Astrocyte (in vitro differentiated cells and primary cell): ENCODE measurements around the gene ORAI2. TPM values are rescaled to one million over a fixed set of nuclear protein-coding genes. Genes with fewer than 3 reads are reported as not detected.
A peak's percentile ranks its signal among the peaks of the same experiment; 100 is the strongest.
"Not testable (repeated sequence)": the region's sequence is repeated elsewhere in the genome, so short reads cannot be mapped to it uniquely, and the experiment has no call there.

Experiments used
- DNase-seq: peaks from one replicate; pipeline ENCODE4 v3.0.0-alpha.2; 2010; ENCODE audit warnings: low read depth
- FAIRE-seq: peaks from 2 replicates; lab custom pipeline; 2011; peaks lifted over from hg19 to GRCh38; lab: Jason Lieb, UNC
- H2AFZ ChIP-seq: 2 replicates; pipeline ENCODE4 v1.6.0; 2012; ENCODE audit warnings: low read depth, low read length, inconsistent platforms
- H3K27ac ChIP-seq: 2 replicates; pipeline ENCODE4 v1.5.1; 2011; ENCODE audit warnings: low read depth, low read length, inconsistent platforms
- H3K27me3 ChIP-seq: 2 replicates; pipeline ENCODE4 v1.6.0; 2011; ENCODE audit warnings: low read length, inconsistent platforms; ENCODE audit not compliant: insufficient read depth
- H3K36me3 ChIP-seq: 2 replicates; pipeline ENCODE4 v1.5.1; 2011; ENCODE audit warnings: low read length, inconsistent platforms; ENCODE audit not compliant: insufficient read depth
- H3K4me1 ChIP-seq: 2 replicates; pipeline ENCODE4 v1.5.1; 2011; ENCODE audit warnings: low read length, inconsistent platforms; ENCODE audit not compliant: insufficient read depth
- H3K4me2 ChIP-seq: 2 replicates; pipeline ENCODE4 v1.6.0; 2012; ENCODE audit warnings: low read length, inconsistent platforms
- H3K4me3 ChIP-seq: 2 replicates; pipeline ENCODE4 v1.5.1; 2011; ENCODE audit warnings: low read depth, mild to moderate bottlenecking, low read length, inconsistent platforms; ENCODE audit not compliant: insufficient read depth
- H3K79me2 ChIP-seq: 2 replicates; pipeline ENCODE4 v1.6.0; 2012; ENCODE audit warnings: mild to moderate bottlenecking, low read length, inconsistent platforms; ENCODE audit not compliant: insufficient read depth
- H3K9ac ChIP-seq: 2 replicates; pipeline ENCODE4 v1.6.0; 2012; ENCODE audit warnings: mild to moderate bottlenecking, low read length, inconsistent platforms
- H3K9me3 ChIP-seq: 2 replicates; pipeline ENCODE4 v1.5.1; 2012; ENCODE audit warnings: low read depth, mild to moderate bottlenecking, low read length, inconsistent platforms; ENCODE audit not compliant: insufficient read depth
- H4K20me1 ChIP-seq: 2 replicates; pipeline ENCODE4 v1.6.0; 2012; ENCODE audit warnings: low read length, inconsistent platforms; ENCODE audit not compliant: insufficient read depth
- H3K27ac Mint-ChIP-seq: one replicate; pipeline ENCODE4 v1.8.0; 2021; ENCODE audit warnings: mild to moderate bottlenecking, mixed read lengths; ENCODE audit not compliant: unreplicated experiment
- H3K27me3 Mint-ChIP-seq: one replicate; pipeline ENCODE4 v1.8.0; 2021; ENCODE audit warnings: low read depth, mixed read lengths; ENCODE audit not compliant: unreplicated experiment
- H3K36me3 Mint-ChIP-seq: one replicate; pipeline ENCODE4 v1.8.0; 2021; ENCODE audit warnings: low read depth, mixed read lengths; ENCODE audit not compliant: unreplicated experiment
- H3K4me1 Mint-ChIP-seq: one replicate; pipeline ENCODE4 v1.8.0; 2021; ENCODE audit warnings: low read depth, mixed read lengths; ENCODE audit not compliant: unreplicated experiment
- H3K4me3 Mint-ChIP-seq: one replicate; pipeline ENCODE4 v1.8.0; 2021; ENCODE audit warnings: mild to moderate bottlenecking, moderate library complexity, mixed read lengths; ENCODE audit not compliant: unreplicated experiment
- H3K9me3 Mint-ChIP-seq: one replicate; pipeline ENCODE4 v1.8.0; 2021; ENCODE audit warnings: mild to moderate bottlenecking, mixed read lengths; ENCODE audit not compliant: unreplicated experiment
- CTCF ChIP-seq: IDR thresholded peaks from 2 replicates; pipeline ENCODE4 v1.5.1; 2011; ENCODE audit warnings: low read depth, mild to moderate bottlenecking, inconsistent platforms, low read length, moderate library complexity; ENCODE audit not compliant: insufficient read depth
- EZH2 ChIP-seq: IDR thresholded peaks from 2 replicates; pipeline ENCODE4 v1.6.1; 2012; ENCODE audit warnings: mild to moderate bottlenecking, low read length, inconsistent platforms; ENCODE audit not compliant: insufficient read depth
- total RNA-seq: library from RNA; stranded (reverse); gene quantifications from 2 replicates; pipeline ENCODE4 v1.2.1, GENCODE V29; 2021

Gene ORAI2
- total RNA-seq, 1 donor from 2014 or later: 64.4 TPM

DNA sequence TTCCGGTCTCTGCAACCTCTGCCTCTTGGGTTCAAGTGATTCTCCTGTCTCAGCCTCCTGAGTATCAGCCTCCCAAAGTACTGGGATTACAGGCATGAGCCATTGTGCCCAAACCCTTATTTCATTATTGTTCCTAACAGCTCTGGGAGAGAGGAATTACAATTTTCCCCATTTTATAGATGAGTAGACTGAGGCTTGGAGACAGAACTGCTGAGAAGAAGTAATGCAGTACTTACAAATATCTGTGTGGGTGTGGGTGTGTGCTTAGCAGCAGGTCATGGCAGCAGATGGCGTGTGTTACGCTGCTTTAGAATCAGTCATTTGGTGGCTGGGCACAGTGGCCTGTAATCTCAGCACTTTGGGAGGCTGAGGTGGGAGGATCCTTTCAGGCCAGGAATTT lies 29.8 kb upstream of the ORAI2 start:
- Histone ChIP-seq H3K27me3 (no peaks in the 10 kb centered on the region), H3K79me2 (peaks cover 4% of the 10 kb centered on the region), H3K27ac (no peak overlapping the region), H3K9me3 (no peaks in the 10 kb centered on the region), H3K36me3 (peaks cover 64% of the 10 kb centered on the region), H3K4me3 (no peak overlapping the region), H3K4me2 (no peak overlapping the region), H3K4me1 (no peaks in the 10 kb centered on the region), H4K20me1 (peaks cover 32% of the 10 kb centered on the region), H2AFZ (no peak overlapping the region), H3K9ac (no peak overlapping the region)
- no peak for TF ChIP-seq CTCF
- no peak for TF ChIP-seq EZH2
- FAIRE-seq: no peak
- Mint-ChIP-seq H3K36me3 (peaks cover 22% of the 10 kb centered on the region), H3K27me3 (no peaks in the 10 kb centered on the region), H3K27ac (peak overlapping the region; percentile 68), H3K9me3 (no peaks in the 10 kb centered on the region), H3K4me1 (no peaks in the 10 kb centered on the region), H3K4me3 (no peak overlapping the region)
- no peak for DNase-seq

GRCh38 chr7:102404005-102404861 lies 29.1 kb upstream of the ORAI2 start:
- peak; percentile 30 for DNase-seq
- H3K9me3 Mint-ChIP-seq: no peaks in the 10 kb centered on the region
- no peak overlapping the region for H3K4me3 ChIP-seq
- H3K4me2 ChIP-seq: no peak overlapping the region
- H3K36me3 ChIP-seq: peaks cover 61% of the 10 kb centered on the region
- no peaks in the 10 kb centered on the region for H3K9me3 ChIP-seq
- peaks cover 32% of the 10 kb centered on the region for H4K20me1 ChIP-seq
- no peak overlapping the region for H3K4me3 Mint-ChIP-seq
- H3K36me3 Mint-ChIP-seq: peaks cover 26% of the 10 kb centered on the region
- peak; percentile 54 for TF ChIP-seq CTCF
- TF ChIP-seq EZH2: no peak
- H3K27ac ChIP-seq: no peak overlapping the region
- no peaks in the 10 kb centered on the region for H3K4me1 ChIP-seq
- H3K27me3 Mint-ChIP-seq: no peaks in the 10 kb centered on the region
- no peak for FAIRE-seq
- H3K4me1 Mint-ChIP-seq: no peaks in the 10 kb centered on the region
- peaks cover 3% of the 10 kb centered on the region for H3K79me2 ChIP-seq
- H3K27me3 ChIP-seq: no peaks in the 10 kb centered on the region
- no peak overlapping the region for H2AFZ ChIP-seq
- H3K9ac ChIP-seq: no peak overlapping the region
- H3K27ac Mint-ChIP-seq: no peak overlapping the region

GRCh38 chr7:102404862-102405188 lies 28.6 kb upstream of the ORAI2 start:
- FAIRE-seq, H3K4me1 ChIP-seq, H3K79me2 ChIP-seq, DNase-seq, H3K9me3 ChIP-seq, H3K4me3 Mint-ChIP-seq, H3K27me3 Mint-ChIP-seq, H3K27ac Mint-ChIP-seq, H3K27me3 ChIP-seq, H3K27ac ChIP-seq, H2AFZ ChIP-seq, H3K4me1 Mint-ChIP-seq, H3K4me2 ChIP-seq, H3K4me3 ChIP-seq, H3K9ac ChIP-seq, H3K9me3 Mint-ChIP-seq: not testable (repeated sequence)
- H4K20me1 ChIP-seq: peaks cover 33% of the 10 kb centered on the region
- peaks cover 28% of the 10 kb centered on the region for H3K36me3 Mint-ChIP-seq
- H3K36me3 ChIP-seq: peaks cover 57% of the 10 kb centered on the region
